Thyroid gland (tissue), 4 donors: ENCODE data around the gene MMRN1.

Source experiments
- CTCF ChIP-seq, 6 experiments: fragments of 200-600 bp in 3 of 6; fragments of 450-650 bp in 3 of 6; sonication (generic) in 3 of 6; IDR thresholded peaks; one replicate each; pipeline ENCODE4 v1.5.1; 2016 to 2019; ENCODE audit warnings: antibody characterized with exemption in 6 of 6, mild to moderate bottlenecking in 2 of 6, inconsistent platforms in 1 of 6, moderate library complexity in 1 of 6
- POLR2A ChIP-seq, 2 donors: fragments of 450-650 bp; IDR thresholded peaks; one replicate each; pipeline ENCODE4 v1.6.1; 2017; ENCODE audit warnings: antibody characterized with exemption in 2 of 2, mild to moderate bottlenecking in 2 of 2, moderate library complexity in 1 of 2

- no peak for TF ChIP-seq CTCF (IDR thresholded peaks at IDR 0.05)
- no peak for TF ChIP-seq POLR2A (IDR thresholded peaks at IDR 0.05)
These were observed 26.4 kb upstream of the MMRN1 start for GRCh38 chr4:89868276-89868675.
